CD4-positive, alpha-beta T cell treated with Interleukin-4 for 1 hour (primary cell): ENCODE measurements around the gene SCG3.
A peak's percentile ranks its signal among the peaks of the same experiment; 100 is the strongest.

Experiments
- DNase-seq, 2 donors: peaks; one replicate each; pipeline ENCODE4 v3.0.0-alpha.2; 2020 to 2022

SCG3 gene

GRCh38 chr15:51731549-51732267 is 50.4 kb downstream of the SCG3 start:
- peak; percentile 64 to 69 for DNase-seq

DNA sequence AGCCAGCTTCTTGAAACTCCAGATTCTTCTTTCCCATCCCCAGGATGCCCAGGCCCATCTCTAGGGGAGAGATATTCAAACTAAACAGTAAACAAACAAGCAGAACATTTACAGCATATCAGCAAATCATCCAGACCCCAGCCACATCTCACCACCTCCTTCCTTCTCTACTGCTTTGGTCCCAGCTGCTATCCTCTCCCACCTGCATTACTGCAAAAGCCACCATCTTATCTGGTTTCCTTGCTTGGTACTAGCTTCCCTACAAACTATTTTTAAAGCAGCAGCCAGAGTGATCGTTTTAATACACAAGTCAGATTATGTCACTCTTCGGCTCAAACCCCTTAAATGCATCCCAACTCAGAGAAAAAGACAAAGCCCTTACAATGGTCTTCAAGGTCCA is 51.3 kb downstream of the SCG3 start:
- no peak for DNase-seq

DNA sequence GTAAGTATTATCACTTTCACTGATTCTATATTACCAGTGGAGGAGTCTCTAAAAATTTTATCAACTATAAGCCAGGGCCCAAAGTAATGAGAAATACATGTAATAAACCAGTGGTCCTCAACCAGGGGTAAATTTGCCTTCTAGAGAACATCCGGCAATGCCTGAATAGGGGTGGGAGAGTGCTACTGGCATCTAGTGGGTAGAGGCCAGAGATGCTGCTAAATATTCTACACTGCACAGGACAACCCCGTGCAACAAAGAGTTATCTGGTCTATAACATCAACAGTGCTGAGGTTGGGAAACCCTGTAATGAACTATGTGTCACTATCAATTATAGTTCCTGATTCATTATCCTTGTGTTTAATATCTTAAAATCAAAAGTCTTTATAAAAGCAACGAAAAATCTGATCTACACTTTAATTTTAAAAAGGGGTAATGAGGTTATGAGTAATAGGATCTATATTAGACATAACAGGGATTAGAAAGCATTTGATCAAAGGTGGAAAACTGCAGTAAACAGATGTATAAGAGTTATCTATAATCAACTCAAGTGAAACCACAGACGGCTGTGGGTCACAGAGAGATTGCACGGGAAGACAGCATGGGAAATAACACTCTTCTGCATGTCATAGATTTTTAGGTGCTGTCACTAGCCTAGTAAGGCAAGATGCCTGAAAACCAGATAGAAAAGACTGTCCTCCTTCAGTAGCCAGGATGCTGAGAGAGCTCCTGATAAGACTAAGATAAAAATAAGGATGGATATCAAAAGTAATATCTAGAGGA is 54.1 kb downstream of the SCG3 start:
- DNase-seq: peak; percentile 39 to 56

- DNase-seq: peak in 1 of 2 donors; percentile 27
Measured at GRCh38 chr15:51736069-51736468, 54.8 kb downstream of the SCG3 start.

GRCh38 chr15:51736751-51737521 is 55.6 kb downstream of the SCG3 start:
- peak; percentile 53 to 64 for DNase-seq

DNA sequence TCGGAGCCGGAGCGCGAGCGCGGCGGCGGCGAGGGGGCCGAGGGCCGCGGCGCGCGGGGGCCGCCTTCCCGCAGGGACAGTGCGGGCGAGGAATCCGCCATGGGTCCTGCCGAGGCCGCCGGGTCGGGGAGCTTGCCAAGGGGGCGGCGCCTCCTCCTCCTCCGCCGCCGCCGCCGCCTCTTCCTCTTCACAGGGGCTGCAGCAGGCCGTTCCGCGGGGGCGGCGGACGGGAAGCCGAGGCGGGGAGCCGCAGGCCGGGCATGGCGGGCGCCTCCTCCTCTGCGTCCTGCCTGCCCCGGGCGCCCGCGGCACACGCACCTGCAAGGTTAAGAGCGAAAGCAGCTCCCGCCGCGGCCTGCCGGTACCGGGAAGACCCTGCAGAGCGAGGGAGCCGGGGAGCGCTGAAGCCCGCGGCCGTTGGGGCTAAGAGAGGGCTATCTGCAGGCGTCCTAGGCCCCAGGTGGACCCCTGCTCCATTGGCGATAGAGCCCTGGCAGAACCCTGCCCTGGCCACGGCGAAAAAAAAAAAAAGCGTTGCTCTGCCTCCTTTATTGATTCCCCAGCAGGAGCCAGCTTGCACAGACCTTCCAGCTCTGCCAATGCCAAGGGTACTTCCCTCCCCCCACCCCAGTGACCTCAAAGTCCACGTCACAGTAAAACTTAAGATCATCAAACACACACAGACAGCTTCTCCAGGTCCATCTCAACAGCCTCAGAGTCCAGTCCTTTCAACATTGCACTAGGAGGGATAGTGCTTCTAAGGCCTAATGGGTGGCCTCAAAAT is 56.4 kb downstream of the SCG3 start, which contains the start of gene LYSMD2:
Gene LYSMD2 (minus strand): TSS at position 134 of the 784 bp plus-strand sequence. CDS start 33 bp downstream, at position 101.
- DNase-seq: peak; percentile 51 to 63

GRCh38 chr15:51738553-51738952 is 57.2 kb downstream of the SCG3 start:
- DNase-seq: no peak

DNA sequence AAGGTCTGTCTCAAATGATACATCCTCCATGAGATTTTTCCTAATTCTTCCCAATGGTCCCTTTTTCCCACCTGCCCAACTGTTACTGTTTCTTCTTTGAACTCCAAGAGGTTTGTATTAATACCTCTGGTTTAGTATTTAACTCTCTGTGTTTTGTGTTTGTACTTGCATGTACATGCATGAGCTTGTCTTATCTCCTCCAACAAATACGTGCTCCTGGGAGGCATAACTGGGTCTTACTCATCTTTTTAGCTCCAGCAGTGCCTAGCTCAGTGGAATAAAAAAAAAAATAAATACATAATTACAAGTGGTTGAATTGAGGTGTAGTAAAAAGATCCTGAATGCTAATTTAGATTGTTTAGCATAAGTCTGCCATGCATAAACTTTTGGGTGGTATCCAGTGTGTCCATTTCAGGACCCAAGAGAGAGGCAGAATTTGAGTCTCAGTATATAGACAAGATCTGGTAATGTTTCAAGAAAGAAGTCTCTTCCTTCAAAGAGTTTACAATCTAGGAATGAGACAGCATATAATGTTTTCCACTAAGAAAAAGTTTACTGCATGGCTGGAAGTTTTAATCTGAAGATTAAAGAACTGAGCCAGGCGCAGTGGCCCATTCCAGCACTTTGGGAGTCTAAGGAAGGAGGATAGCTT is 57.9 kb downstream of the SCG3 start:
- DNase-seq: no peak

DNA sequence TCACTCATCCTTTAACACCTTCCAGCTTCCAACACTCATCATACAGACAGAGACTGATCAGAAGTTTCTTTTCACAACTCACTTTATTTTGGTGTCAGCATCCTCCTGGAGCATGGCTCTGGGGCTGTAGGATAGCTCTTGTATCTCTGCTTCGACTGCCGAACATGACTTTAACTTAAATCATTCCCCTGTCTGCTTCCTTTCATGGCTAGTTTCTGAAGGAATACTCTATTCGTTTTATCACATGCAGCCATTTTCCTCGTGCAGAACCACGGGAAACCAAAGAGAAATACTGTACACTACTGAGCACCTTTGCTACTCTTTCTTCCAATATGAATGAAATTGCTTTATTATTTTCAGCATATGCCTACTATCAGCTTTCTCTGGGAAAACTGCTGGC is 68.0 kb downstream of the SCG3 start:
- no peak for DNase-seq

- DNase-seq: no peak
Measured at GRCh38 chr15:51750186-51750585, 68.9 kb downstream of the SCG3 start.

DNA sequence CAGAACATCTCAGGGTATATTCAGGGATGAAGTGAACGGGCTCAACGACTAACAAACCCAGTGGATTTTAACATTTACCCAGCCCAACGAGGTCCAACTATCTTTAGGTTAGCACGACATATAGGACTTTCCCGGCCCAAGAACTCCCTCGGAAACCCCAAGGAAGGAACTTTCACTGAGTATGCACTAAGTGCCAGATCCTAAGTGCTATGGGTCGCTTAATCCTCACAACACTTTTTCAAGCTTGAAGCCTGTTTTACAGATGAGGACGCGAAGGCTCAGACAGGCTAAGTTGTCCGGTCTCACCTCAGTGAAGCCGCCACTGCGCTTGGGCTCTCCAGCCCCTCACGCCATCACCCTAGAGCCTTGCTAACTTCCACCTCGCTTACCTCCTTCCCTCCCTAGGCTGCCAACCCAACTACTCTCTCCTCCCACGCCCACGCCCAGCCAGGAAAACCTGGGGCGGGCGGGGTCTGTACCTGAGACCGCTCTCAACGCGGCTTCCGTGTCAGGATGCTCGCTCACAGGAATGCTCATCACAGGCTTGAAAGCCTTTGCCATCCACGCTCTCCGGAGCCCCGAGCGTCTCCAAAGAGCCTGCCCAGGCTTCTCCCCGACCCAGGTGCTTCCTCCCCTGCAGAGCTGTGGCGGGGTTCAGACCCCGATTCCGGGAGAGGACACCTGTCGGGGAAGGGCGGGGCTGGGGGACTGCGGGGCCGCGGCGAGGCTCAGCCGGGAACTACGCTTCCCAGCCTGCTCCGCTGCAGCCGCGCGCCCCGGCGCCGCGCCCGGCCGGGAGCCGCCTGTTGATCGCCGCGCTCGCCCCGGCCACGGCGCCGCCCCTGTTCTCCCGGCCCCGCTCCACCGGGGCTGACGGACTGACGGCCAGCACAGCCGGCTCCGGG is 69.7 kb downstream of the SCG3 start, which contains the start of gene TMOD2:
Gene TMOD2 (plus strand): TSS at position 806 of the 905 bp plus-strand sequence. CDS start 14,845 bp downstream, outside the sequence.
- DNase-seq: peak; percentile 38 to 53

DNA sequence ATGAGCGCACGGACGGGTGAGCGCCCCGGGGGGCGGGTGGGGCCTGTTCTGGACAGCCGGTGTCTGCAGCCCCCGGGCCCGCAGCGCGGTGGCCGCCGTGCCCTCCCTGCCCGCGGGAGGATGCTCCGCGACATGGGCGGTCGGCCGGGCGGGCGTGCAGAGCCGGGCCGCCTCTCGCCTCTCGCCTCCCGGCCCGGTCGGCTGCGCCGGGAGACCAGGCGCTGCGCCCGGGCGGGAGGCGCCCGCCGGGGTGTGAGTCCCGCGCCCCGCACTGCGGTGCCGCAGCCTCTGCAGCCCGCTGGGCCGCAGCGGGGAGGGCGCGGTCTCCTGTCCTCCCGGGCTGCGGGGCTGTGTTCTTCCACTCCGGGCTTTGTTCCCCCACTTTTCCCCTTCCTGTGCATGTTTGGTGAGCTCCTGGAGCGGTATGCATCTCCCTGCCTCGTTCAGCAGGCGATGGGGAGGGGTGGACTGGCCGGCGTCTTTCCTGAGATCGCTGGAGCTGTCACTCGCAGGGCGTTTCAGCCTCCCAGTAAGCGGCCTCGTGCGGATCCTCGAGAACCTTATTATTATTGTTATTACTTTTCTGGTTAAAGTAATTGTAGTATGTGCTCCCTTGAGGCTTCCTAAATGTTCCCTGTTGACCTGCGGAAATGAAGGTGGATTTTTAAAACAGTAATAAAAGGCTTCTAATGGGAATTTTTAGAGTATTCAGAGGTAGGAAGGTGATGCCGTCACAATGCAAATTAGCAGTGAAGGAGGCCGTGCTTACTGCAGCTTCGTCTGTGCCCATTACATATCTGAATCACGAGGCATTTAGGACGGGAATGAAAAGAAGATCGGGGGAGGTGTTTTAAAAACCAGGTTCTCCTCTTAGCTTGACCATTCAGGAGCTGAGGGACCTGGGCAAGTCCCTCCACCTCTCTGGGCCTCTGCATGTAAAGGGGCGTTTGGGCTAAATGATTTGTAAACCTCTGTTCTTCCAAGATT is 70.7 kb downstream of the SCG3 start:
- no peak for DNase-seq

DNA sequence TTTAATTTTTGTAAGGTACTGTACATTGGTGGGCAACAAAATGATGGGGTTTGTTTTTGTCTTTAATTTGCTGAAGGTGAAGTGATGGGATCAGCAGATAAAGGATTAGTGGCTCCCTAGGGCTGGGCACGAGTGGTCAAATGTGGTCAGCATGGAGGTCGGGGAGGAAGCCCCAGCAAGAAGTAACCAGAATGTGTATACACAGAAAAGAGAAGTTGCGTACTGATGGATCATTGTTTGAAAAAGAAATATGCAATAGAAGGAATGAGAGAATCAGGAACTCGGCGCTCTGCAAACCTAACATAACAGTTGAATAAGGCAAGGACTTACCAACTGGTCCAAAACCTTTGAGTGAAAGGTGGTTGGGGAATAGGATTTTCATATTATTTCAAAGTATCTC is 71.6 kb downstream of the SCG3 start:
- no peak for DNase-seq

DNA sequence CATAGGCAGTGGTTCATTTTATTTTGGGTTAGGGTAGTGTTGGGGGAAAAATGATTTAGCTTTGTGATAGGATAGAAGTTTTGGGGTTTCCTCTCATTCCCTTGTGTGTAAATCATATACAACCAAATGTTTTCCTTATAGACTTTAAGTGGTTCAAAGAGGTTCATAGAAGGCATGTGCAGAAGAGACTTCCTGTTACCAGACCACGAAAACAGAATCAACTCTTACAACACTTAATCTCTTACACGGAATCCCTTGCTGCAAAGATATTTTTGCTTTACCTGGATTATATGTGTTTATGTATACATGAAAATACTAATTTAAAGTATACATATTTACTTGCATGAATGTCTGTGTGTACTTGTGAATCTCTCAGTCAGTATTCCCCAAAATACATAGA is 73.0 kb downstream of the SCG3 start:
- no peak for DNase-seq

- DNase-seq: no peak
Measured at GRCh38 chr15:51755790-51756189, 74.5 kb downstream of the SCG3 start.

GRCh38 chr15:51756482-51756881 is 75.2 kb downstream of the SCG3 start:
- DNase-seq: no peak

DNA sequence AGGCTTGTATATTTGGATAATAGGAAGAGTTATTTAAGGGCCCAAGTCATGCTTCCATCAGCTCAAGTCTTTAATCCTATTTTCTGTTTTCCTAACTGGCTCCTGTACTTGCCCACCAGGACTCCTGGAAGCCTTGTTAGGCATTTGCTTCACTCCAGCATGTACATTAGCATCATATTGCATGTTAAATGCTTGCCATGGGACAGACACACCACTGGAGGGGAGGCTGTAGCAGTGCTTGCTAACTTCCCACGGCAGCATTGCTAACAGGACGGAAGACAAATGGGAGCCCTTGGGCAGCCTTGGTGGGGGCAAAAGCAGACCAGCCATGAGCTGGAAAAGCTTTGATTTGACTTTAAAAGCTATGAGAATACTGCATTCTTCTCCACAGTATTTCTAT is 76.1 kb downstream of the SCG3 start:
- no peak for DNase-seq

- no peak for DNase-seq
Measured at GRCh38 chr15:51758645-51759044, 77.3 kb downstream of the SCG3 start.

DNA sequence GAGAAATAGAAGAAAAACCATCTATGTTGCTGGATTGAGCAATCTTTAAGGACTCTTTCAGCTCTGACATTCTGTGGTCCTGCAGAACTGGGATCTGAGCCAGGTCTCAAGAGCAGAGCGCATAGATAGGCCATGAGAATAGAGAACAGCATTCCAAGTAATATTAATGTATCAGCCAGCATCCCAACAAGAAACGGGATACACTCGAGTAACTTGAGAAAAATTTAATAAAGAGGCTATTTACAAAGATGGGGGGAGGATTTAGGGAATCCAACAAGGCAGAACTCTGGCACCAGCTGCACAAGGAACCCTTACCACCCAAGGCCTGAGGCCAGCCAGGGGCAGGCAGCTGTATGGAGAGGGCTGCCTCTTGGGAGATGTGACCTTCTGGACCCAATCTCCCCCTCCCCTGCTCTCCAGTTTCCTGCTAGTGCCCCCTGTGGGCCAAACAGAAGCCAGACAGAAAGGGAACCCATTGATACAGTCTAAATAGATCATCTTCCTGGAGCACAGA is 78.3 kb downstream of the SCG3 start:
- DNase-seq: no peak
